Cardiac fibroblast (primary cell): ENCODE data around the gene SGCA.

Source experiments
- DNase-seq, 2 donors: peaks; one replicate each; pipeline versions ENCODE4 v3.0.0 to v3.0.0-alpha.2; 2010; ENCODE audit warnings: low read depth in 2 of 2
- H3K4me3 ChIP-seq, 2 donors: replicated peaks in 1 of 2; 1 replicate in 1 of 2; 2 replicates in 1 of 2; pipeline ENCODE4 v1.5.1; 2011; ENCODE audit warnings: low read depth in 2 of 2, low read length in 2 of 2, mild to moderate bottlenecking in 2 of 2, moderate library complexity in 1 of 2
- CTCF ChIP-seq: IDR thresholded peaks from one replicate; pipeline ENCODE4 v1.5.1; 2011; ENCODE audit warnings: low read depth, mild to moderate bottlenecking, low read length, inconsistent platforms

The SGCA gene

GRCh38 chr17:50212121-50212843 lies 46.5 kb downstream of the SGCA start:
- DNase-seq, result peak; percentile 68 to 75

GRCh38 chr17:50213026-50214022 lies 47.5 kb downstream of the SGCA start:
- no peak for TF ChIP-seq CTCF
- DNase-seq, result no peak
- no peak overlapping the region for H3K4me3 ChIP-seq

More at GRCh38 chr17:50212121-50212843, 46.5 kb downstream of the SGCA start:
- H3K4me3 ChIP-seq, result no peak overlapping the region
- no peak for TF ChIP-seq CTCF

- DNase-seq, result peak in 1 of 2 donors; percentile 64
- no peak for TF ChIP-seq CTCF
- no peak overlapping the region for H3K4me3 ChIP-seq
Measured at GRCh38 chr17:50214976-50215760, 49.4 kb downstream of the SGCA start.

- no peak for TF ChIP-seq CTCF
- H3K4me3 ChIP-seq, result no peak overlapping the region
- DNase-seq, result peak in 1 of 2 donors; percentile 32
Measured at GRCh38 chr17:50217591-50217990, 51.8 kb downstream of the SGCA start.

GRCh38 chr17:50218071-50218759 lies 52.4 kb downstream of the SGCA start:
- no peak overlapping the region for H3K4me3 ChIP-seq
- TF ChIP-seq CTCF, result no peak
- DNase-seq, result peak; percentile 58 to 79

- no peak for TF ChIP-seq CTCF
- peak; percentile 92 to 97 for DNase-seq
- peak overlapping the region in 1 of 2 donors; percentile 3 for H3K4me3 ChIP-seq
Measured at GRCh38 chr17:50218771-50219315, 53.0 kb downstream of the SGCA start.
